ENCODE results near the gene ARHGAP31.

GRCh38 chr3:119311081-119311925 lies 17.1 kb downstream of the ARHGAP31 start:
- TF ChIP-seq CTCF (conservative IDR thresholded peaks at IDR 0.05 in 1 of 2, IDR thresholded peaks at IDR 0.05 in 1 of 2; ENCODE audit: low read depth in 1 of 2, low read length in 2 of 2) (no peak), EZH2 (IDR thresholded peaks at IDR 0.05; ENCODE audit: low read length, missing control alignments) (no peak)
